K562 (cell line): ENCODE data around the gene AKT2. TPM values are rescaled to one million over a fixed set of nuclear protein-coding genes. Genes with fewer than 3 reads are reported as not detected.

Experiments
- ATAC-seq: fragments of 200-7000 bp; cut with Tn5 transposase; 3 replicates; pipeline ENCODE4 v1.9.1; 2020; ENCODE audit warnings: moderate library complexity
- BruUV-seq: library from RNA; stranded (reverse); fragments of 400-500 nt; replicated peaks from 2 replicates; lab custom pipeline; 2021; lab: Mats Ljungman, UMichigan
- CTCF ChIA-PET: fragments of 300-600 bp; formaldehyde crosslinking; extraction: SDS; loops from one replicate; lab custom pipeline; 2021; ENCODE audit warnings: low intra/inter-chr PET ratio; lab: Yijun Ruan, JAX
- POLR2A ChIA-PET: fragments of 300-600, 350-650 bp; sonication (Branson Sonifier 250); formaldehyde crosslinking; extraction: SDS; loops from one replicate; lab custom pipeline; 2021; ENCODE audit warnings: antibody characterized with exemption, inconsistent platforms; lab: Yijun Ruan, JAX
- DNase-seq, 4 experiments: peaks; one replicate each; pipeline versions ENCODE4 v3.0.0 to v3.0.0-alpha.2; 2011 to 2018; ENCODE audit warnings: low spot score in 3 of 4, mixed read lengths in 3 of 4; ENCODE audit errors: extremely low read depth in 1 of 4
- FAIRE-seq: peaks from 2 replicates; lab custom pipeline; 2011; peaks lifted over from hg19 to GRCh38; lab: Jason Lieb, UNC
- H2AFZ ChIP-seq: 2 replicates; pipeline ENCODE4 v1.6.0; 2011; ENCODE audit warnings: low read depth, low read length, control low read depth, inconsistent platforms
- H3K27ac ChIP-seq: fragments of 200-600 bp; 3 replicates; pipeline ENCODE4 v1.8.0; 2011; ENCODE audit warnings: low read depth, mild to moderate bottlenecking, control low read depth, inconsistent platforms, low read length, moderate library complexity, mixed read lengths; ENCODE audit errors: extremely low read depth
- H3K27me3 ChIP-seq, 2 experiments: fragments of 300-600 bp in 1 of 2; 2 replicates in 1 of 2; 3 replicates in 1 of 2; pipeline versions ENCODE4 v1.6.0 to v1.8.0; 2011; ENCODE audit warnings: inconsistent platforms in 2 of 2, low read length in 2 of 2, mild to moderate bottlenecking in 1 of 2, mixed read lengths in 1 of 2, moderate library complexity in 1 of 2; ENCODE audit not compliant: control insufficient read depth in 2 of 2, insufficient read depth in 2 of 2
- H3K36me3 ChIP-seq: fragments of 300-600 bp; 3 replicates; pipeline ENCODE4 v1.8.0; 2011; ENCODE audit warnings: mild to moderate bottlenecking, low read length, inconsistent platforms; ENCODE audit not compliant: control insufficient read depth, insufficient read depth
- H3K4me1 ChIP-seq, 2 experiments: fragments of 200-600 bp in 1 of 2; replicated peaks in 1 of 2; 2 replicates in 1 of 2; 3 replicates in 1 of 2; pipeline versions ENCODE4 v1.5.1 to v1.8.0; 2011; ENCODE audit warnings: inconsistent platforms in 2 of 2, low read length in 2 of 2, mild to moderate bottlenecking in 1 of 2, mixed read lengths in 1 of 2, moderate library complexity in 1 of 2; ENCODE audit not compliant: control insufficient read depth in 2 of 2, insufficient read depth in 2 of 2
- H3K4me2 ChIP-seq: 2 replicates; pipeline ENCODE4 v1.6.1; 2011; ENCODE audit warnings: low read length, control low read depth, inconsistent platforms, mixed read lengths; ENCODE audit not compliant: insufficient read depth
- H3K4me3 ChIP-seq: fragments of 200-600 bp; sonication (generic), shearing (Covaris generic); 2 replicates; pipeline ENCODE4 v1.5.1; 2016; ENCODE audit warnings: control low read depth, inconsistent platforms
- H3K79me2 ChIP-seq: fragments of 200-600 bp; 3 replicates; pipeline ENCODE4 v1.8.0; 2011; ENCODE audit warnings: low read length, inconsistent platforms; ENCODE audit not compliant: control insufficient read depth, insufficient read depth
- H3K9ac ChIP-seq, 2 experiments: 2 replicates each; pipeline versions ENCODE4 v1.6.0 to v1.6.1; 2011; ENCODE audit warnings: low read depth in 2 of 2, low read length in 2 of 2, control low read depth in 1 of 2, inconsistent platforms in 1 of 2, mild to moderate bottlenecking in 1 of 2, mixed read lengths in 1 of 2; ENCODE audit not compliant: insufficient read depth in 1 of 2
- H3K9me1 ChIP-seq: one replicate; pipeline ENCODE4 v1.6.0; 2011; ENCODE audit warnings: inconsistent platforms, mild to moderate bottlenecking, low read length, moderate library complexity; ENCODE audit not compliant: control insufficient read depth, insufficient read depth
- H3K9me3 ChIP-seq: replicated peaks from 2 replicates; pipeline ENCODE4 v1.5.1; 2011; ENCODE audit warnings: low read depth, low read length, inconsistent platforms; ENCODE audit not compliant: control insufficient read depth, insufficient read depth
- H4K20me1 ChIP-seq: replicated peaks from 2 replicates; pipeline ENCODE4 v1.6.1; 2011; ENCODE audit warnings: low read length, inconsistent platforms, mixed read lengths; ENCODE audit not compliant: control insufficient read depth, insufficient read depth
- ARNT ChIP-seq, 2 experiments: fragments of 450-650 bp; IDR thresholded peaks; 2 replicates each; pipeline ENCODE4 v1.6.1; 2016; ENCODE audit warnings: mild to moderate bottlenecking in 1 of 2
- EWSR1 ChIP-seq: fragments of 450-650 bp; IDR thresholded peaks from 2 replicates; pipeline ENCODE4 v1.6.1; 2018; ENCODE audit warnings: borderline replicate concordance, mild to moderate bottlenecking, low read depth, moderate library complexity; ENCODE audit not compliant: partially characterized antibody
- HOMEZ ChIP-seq: fragments of 250-450 bp; sonication (Bioruptor Pico); IDR thresholded peaks from 2 replicates; pipeline ENCODE4 v1.4.0; 2020; ENCODE audit warnings: mild to moderate bottlenecking, moderate library complexity
- MCM5 ChIP-seq: fragments of 450-650 bp; IDR thresholded peaks from 2 replicates; pipeline ENCODE4 v1.6.1; 2016; ENCODE audit warnings: low read depth
- MXD1 ChIP-seq: fragments of 250-450 bp; sonication (Bioruptor Pico); IDR thresholded peaks from 2 replicates; pipeline ENCODE4 v1.8.0; 2021; ENCODE audit warnings: borderline replicate concordance, mild to moderate bottlenecking, moderate library complexity; ENCODE audit not compliant: poor library complexity, severe bottlenecking
- MXI1 ChIP-seq: IDR thresholded peaks from 2 replicates; pipeline ENCODE4 v1.6.1; 2011; ENCODE audit warnings: low read depth, mild to moderate bottlenecking, improper control_type of control experiment, low read length
- NFE2L1 ChIP-seq: fragments of 450-650 bp; IDR thresholded peaks from 2 replicates; pipeline ENCODE4 v1.6.1; 2016; ENCODE audit warnings: missing genetic modification characterization, low read depth, mild to moderate bottlenecking, missing compliant biosample characterization, moderate library complexity, borderline replicate concordance
- POLR2G ChIP-seq: fragments of 200-400 bp; formaldehyde crosslinking; IDR thresholded peaks from 2 replicates; pipeline ENCODE4 v1.6.1; 2017; ENCODE audit warnings: low read depth, mild to moderate bottlenecking, antibody characterized with exemption, low read length, moderate library complexity
- RAD51 ChIP-seq: fragments of 450-650 bp; IDR thresholded peaks from 2 replicates; pipeline ENCODE4 v1.7.1; 2016; ENCODE audit warnings: low read depth, mild to moderate bottlenecking, borderline replicate concordance
- SIN3B ChIP-seq: fragments of 450-650 bp; IDR thresholded peaks from 2 replicates; pipeline ENCODE4 v1.6.1; 2017; ENCODE audit warnings: low read depth, mild to moderate bottlenecking, moderate library complexity
- STAG1 ChIP-seq: sonication (generic); formaldehyde crosslinking; IDR thresholded peaks from 2 replicates; pipeline ENCODE4 v1.5.0; 2020; ENCODE audit warnings: missing genetic modification reagents, borderline replicate concordance
- TFAP4 ChIP-seq: sonication (generic); formaldehyde crosslinking; IDR thresholded peaks from 2 replicates; pipeline ENCODE4 v1.8.0; 2022; ENCODE audit warnings: missing genetic modification reagents, mild to moderate bottlenecking, moderate library complexity, borderline replicate concordance
- ZNF282 ChIP-seq: sonication (generic); formaldehyde crosslinking; IDR thresholded peaks from 2 replicates; pipeline ENCODE4 v1.8.1; 2023; ENCODE audit warnings: missing genetic modification reagents
- WGBS: fragments of 100-300 bp; shearing (Covaris generic); methylation state at CpG from one replicate; pipeline ENCODE4 v1.1.6; 2016; ENCODE audit warnings: low coverage, mixed read lengths; ENCODE audit not compliant: insufficient coverage; ENCODE audit errors: missing lambda C conversion rate; 5-methylcytosine and 5-hydroxymethylcytosine counted together
- in situ Hi-C: fragments of 300-500 bp; cut with MboI; formaldehyde crosslinking; loops from 4 replicates; pipeline ENCODE4 v1.15.0; 2018; ENCODE audit warnings: inconsistent platforms, mixed read lengths
- intact Hi-C: fragments of 100-400 bp; cut with micrococcal nuclease; formaldehyde crosslinking; loops from 2 replicates; pipeline ENCODE4 v1.14.2; 2022
- polyA plus RNA-seq, 8 experiments: library from polyadenylated mRNA; depleted of rRNA in 4 of 8; stranded (reverse) in 5 of 8; unstranded in 3 of 8; fragments of >200 nt; fragmentation: Nextera tagmentation in 2 of 8; fragmentation: Illumina TruSeq in 1 of 8; extraction: Ambion mirVana in 2 of 8; extraction: Trizol in 1 of 8; gene quantifications; 2 replicates each; pipeline versions ENCODE4 v1.2.1 to v1.2.3, GENCODE V29; 2011 to 2014; ENCODE audit warnings: inconsistent platforms in 1 of 8, missing spikeins in 1 of 8
- total RNA-seq, 7 experiments: library from RNA; depleted of rRNA in 6 of 7; stranded (reverse); fragments of >200 nt in 6 of 7; fragmentation: Illumina TruSeq in 2 of 7; extraction: Trizol in 2 of 7; gene quantifications; 2 replicates each; pipeline versions ENCODE4 v1.2.1 to v1.2.3, GENCODE V29; 2011 to 2021; ENCODE audit warnings: low replicate concordance in 1 of 7
- TF ChIP-seq, protein P1 (sequence below): fragments of 250-450 bp; sonication (Bioruptor Pico); IDR thresholded peaks from 2 replicates; pipeline ENCODE4 v1.8.0; 2021; ENCODE audit warnings: moderate library complexity, mild to moderate bottlenecking, inconsistent platforms

Gene AKT2
- total and polyA plus RNA-seq, 9 of the 15 experiments (the other 6 are each of a cell fraction or from before 2014, with no cell fraction given), result 1.1 to 132 (median 67.7) TPM

DNA sequence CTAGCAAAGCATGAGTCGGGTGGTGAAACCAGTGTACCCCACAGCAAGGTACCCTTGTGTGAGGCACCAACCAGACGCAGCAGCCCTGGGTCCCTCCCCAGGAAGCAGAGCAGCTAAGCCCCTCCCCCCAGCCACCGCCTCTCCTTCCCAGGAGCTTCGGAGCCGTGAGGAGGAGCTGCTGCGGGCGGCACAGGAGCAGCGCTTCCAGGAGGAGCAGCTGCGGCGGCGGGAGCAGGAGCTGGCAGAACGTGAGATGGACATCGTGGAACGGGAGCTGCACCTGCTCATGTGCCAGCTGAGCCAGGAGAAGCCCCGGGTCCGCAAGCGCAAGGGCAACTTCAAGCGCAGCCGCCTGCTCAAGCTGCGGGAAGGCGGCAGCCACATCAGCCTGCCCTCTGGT, 79.4 kb downstream of the AKT2 start (continued):
- TF ChIP-seq MXD1 (CRISPR knock-in tag), result no peak
- TF ChIP-seq NFE2L1 (tag), result no peak

DNA sequence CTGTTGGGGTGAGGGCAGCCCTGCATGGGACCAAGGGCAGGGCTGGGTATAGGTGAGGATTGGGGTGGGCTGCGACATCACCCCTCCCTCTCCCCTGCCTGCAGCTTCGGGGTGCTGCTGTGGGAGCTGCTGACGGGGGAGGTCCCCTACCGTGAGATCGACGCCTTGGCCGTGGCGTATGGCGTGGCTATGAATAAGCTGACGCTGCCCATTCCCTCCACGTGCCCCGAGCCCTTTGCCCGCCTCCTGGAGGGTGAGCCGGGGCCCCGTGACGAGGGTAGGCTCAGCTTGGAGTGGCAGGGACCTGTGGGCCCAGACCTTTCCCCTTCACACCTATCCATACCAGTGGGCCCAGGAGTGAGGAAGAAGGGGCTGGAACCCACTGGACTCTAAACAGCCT, 80.8 kb downstream of the AKT2 start:
- 76% methylated on average over 7 of the region's 16 CpGs for WGBS
- H3K4me2 ChIP-seq, result no peak overlapping the region

More for the DNA sequence above, 80.8 kb downstream of the AKT2 start:
- FAIRE-seq (no peak), ATAC-seq (no peak), DNase-seq (no peak)
- POLR2A ChIA-PET, result interaction anchor here (0.6 kb wide), 1 partner anchor 114 kb away, joined by 3 read pairs; the partner anchor contains the start of gene ZNF780A
- Histone ChIP-seq H3K79me2 (no peaks in the 10 kb centered on the region), H2AFZ (no peak overlapping the region), H3K9ac (no peak overlapping the region), H3K27ac (no peak overlapping the region), H3K9me1 (no peaks in the 10 kb centered on the region), H3K27me3 (no peaks in the 10 kb centered on the region), H3K36me3 (no peaks in the 10 kb centered on the region), H3K4me3 (no peak overlapping the region), H4K20me1 (no peaks in the 10 kb centered on the region), H3K4me1 (peaks cover 7 to 20% of the 10 kb centered on the region in 2 experiments; a peak in 4 of 5 replicates), H3K9me3 (no peaks in the 10 kb centered on the region)
- intact Hi-C loops (no loop called here), in situ Hi-C loops (no loop called here)
- CTCF ChIA-PET, result no interaction called here
- no TSS peak for BruUV-seq
- TF ChIP-seq, protein P1, sequence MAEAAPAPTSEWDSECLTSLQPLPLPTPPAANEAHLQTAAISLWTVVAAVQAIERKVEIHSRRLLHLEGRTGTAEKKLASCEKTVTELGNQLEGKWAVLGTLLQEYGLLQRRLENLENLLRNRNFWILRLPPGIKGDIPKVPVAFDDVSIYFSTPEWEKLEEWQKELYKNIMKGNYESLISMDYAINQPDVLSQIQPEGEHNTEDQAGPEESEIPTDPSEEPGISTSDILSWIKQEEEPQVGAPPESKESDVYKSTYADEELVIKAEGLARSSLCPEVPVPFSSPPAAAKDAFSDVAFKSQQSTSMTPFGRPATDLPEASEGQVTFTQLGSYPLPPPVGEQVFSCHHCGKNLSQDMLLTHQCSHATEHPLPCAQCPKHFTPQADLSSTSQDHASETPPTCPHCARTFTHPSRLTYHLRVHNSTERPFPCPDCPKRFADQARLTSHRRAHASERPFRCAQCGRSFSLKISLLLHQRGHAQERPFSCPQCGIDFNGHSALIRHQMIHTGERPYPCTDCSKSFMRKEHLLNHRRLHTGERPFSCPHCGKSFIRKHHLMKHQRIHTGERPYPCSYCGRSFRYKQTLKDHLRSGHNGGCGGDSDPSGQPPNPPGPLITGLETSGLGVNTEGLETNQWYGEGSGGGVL, result no peak
- TF ChIP-seq POLR2G (no peak), SIN3B (no peak), RAD51 (no peak), ARNT (IDR thresholded peaks at IDR 0.05) (no peak), EWSR1 (no peak), TFAP4 (no peak), HOMEZ (CRISPR knock-in tag) (no peak), STAG1 (CRISPR knock-in tag) (no peak), ZNF282 (CRISPR knock-in tag) (no peak), MXI1 (no peak), MCM5 (no peak)
- TF ChIP-seq, all 486 proteins: peak for 0
